Gastroesophageal sphincter (tissue), 4 donors: ENCODE results near the gene BABAM2. TPM values are rescaled to one million over a fixed set of nuclear protein-coding genes. Genes with fewer than 3 reads are reported as not detected.

Source experiments
- ATAC-seq: fragments of 150-250 bp; one replicate; pipeline ENCODE4 v1.9.1; 2016; ENCODE audit warnings: mild to moderate bottlenecking, moderate library complexity
- H3K27ac ChIP-seq, 4 donors: fragments of 200-600 bp; sonication (generic) in 3 of 4; 1 replicate in 3 of 4; 2 replicates in 1 of 4; pipeline ENCODE4 v1.5.1; 2016 to 2019
- H3K27me3 ChIP-seq: fragments of 200-600 bp; sonication (generic); one replicate; pipeline ENCODE4 v1.5.1; 2019
- H3K36me3 ChIP-seq, 2 donors: fragments of 200-600 bp; sonication (generic); one replicate each; pipeline ENCODE4 v1.5.1; 2019; ENCODE audit warnings: control low read depth in 1 of 2
- H3K4me1 ChIP-seq, 3 donors: fragments of 200-600 bp; sonication (generic); 1 replicate in 2 of 3; 2 replicates in 1 of 3; pipeline ENCODE4 v1.5.1; 2016 to 2019; ENCODE audit warnings: control low read depth in 2 of 3
- H3K4me3 ChIP-seq, 2 donors: fragments of 200-600 bp; sonication (generic); one replicate each; pipeline ENCODE4 v1.5.1; 2019; ENCODE audit warnings: mild to moderate bottlenecking in 1 of 2, moderate library complexity in 1 of 2
- H3K9me3 ChIP-seq, 3 donors: fragments of 200-600 bp; sonication (generic); one replicate each; pipeline ENCODE4 v1.5.1; 2017 to 2019; ENCODE audit warnings: control low read depth in 2 of 3
- EP300 ChIP-seq: sonication (generic); formaldehyde crosslinking; IDR thresholded peaks from one replicate; pipeline ENCODE4 v1.6.1; 2017; ENCODE audit warnings: antibody characterized with exemption, mild to moderate bottlenecking
- POLR2A ChIP-seq, 2 donors: fragments of 450-650 bp; IDR thresholded peaks; one replicate each; pipeline ENCODE4 v1.6.1; 2017; ENCODE audit warnings: antibody characterized with exemption in 2 of 2, mild to moderate bottlenecking in 2 of 2, moderate library complexity in 1 of 2
- POLR2AphosphoS5 ChIP-seq: sonication (generic); formaldehyde crosslinking; IDR thresholded peaks from one replicate; pipeline ENCODE4 v1.6.1; 2017; ENCODE audit warnings: antibody characterized with exemption
- WGBS, 2 donors: methylation state at CpG; one replicate each; pipeline ENCODE4 v1.1.5; 2018; ENCODE audit warnings: low coverage in 1 of 2; 5-methylcytosine and 5-hydroxymethylcytosine counted together
- total RNA-seq, 4 donors: library from RNA; depleted of rRNA; stranded (reverse); fragments of >200 nt; gene quantifications; one replicate each; pipeline ENCODE4 v1.1.0, GENCODE V29; 2016
- TF ChIP-seq, protein P1 (sequence below), 4 experiments: fragments of 200-600 bp in 2 of 4; fragments of 450-650 bp in 2 of 4; sonication (generic) in 1 of 4; IDR thresholded peaks; one replicate each; pipeline ENCODE4 v1.5.1; 2017 to 2019; ENCODE audit warnings: antibody characterized with exemption in 4 of 4, mild to moderate bottlenecking in 2 of 4, moderate library complexity in 2 of 4

Gene BABAM2
- total RNA-seq, 4 donors from 2014 or later: 28.5 to 43.6 (median 37.4) TPM

DNA sequence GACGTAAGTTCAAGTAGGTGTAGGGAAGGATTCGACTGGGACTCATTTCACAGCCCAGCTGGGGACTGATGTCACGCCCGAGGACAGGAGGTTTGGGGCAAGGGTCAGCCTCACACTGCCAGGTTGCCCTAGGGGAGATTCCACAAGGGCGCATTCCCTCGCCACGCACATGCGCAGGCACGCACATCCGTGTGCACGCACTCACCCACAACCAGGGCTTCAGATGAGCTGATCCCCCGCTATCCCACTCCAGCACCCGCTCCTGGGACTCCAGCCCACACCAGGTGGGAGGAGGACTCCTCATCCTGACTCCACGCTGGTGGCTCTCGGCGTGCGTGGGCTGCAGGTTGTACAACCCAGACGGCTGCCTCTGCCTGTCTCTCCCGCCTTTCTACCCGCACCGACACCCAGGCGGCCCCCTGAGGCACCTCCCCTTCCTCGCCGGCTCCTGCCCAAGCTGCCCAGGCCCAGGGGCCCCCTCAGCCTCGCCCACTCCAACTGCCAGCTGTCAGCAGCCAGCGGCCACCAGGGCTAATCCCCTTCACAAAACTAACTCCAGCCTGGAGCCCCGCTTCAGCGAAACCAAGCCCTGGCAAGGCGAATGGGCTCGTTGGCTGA is 454.3 kb downstream of the BABAM2 start:
- WGBS, 2 donors: 100% methylated on average over 3 of the region's 30 CpGs; no CpG with 5 or more reads in 1 of the 2 donors
- H3K4me1 ChIP-seq: peaks cover 0 to 61% (median 8%) of the 10 kb centered on the region in 3 donors
- no peaks in the 10 kb centered on the region for H3K9me3 ChIP-seq
- H3K27ac ChIP-seq: no peak overlapping the region
- no peak overlapping the region for H3K4me3 ChIP-seq
- H3K36me3 ChIP-seq: no peaks in the 10 kb centered on the region
- no peaks in the 10 kb centered on the region for H3K27me3 ChIP-seq
- ATAC-seq: no peak
- TF ChIP-seq, protein P1, sequence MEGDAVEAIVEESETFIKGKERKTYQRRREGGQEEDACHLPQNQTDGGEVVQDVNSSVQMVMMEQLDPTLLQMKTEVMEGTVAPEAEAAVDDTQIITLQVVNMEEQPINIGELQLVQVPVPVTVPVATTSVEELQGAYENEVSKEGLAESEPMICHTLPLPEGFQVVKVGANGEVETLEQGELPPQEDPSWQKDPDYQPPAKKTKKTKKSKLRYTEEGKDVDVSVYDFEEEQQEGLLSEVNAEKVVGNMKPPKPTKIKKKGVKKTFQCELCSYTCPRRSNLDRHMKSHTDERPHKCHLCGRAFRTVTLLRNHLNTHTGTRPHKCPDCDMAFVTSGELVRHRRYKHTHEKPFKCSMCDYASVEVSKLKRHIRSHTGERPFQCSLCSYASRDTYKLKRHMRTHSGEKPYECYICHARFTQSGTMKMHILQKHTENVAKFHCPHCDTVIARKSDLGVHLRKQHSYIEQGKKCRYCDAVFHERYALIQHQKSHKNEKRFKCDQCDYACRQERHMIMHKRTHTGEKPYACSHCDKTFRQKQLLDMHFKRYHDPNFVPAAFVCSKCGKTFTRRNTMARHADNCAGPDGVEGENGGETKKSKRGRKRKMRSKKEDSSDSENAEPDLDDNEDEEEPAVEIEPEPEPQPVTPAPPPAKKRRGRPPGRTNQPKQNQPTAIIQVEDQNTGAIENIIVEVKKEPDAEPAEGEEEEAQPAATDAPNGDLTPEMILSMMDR (IDR thresholded peaks at IDR 0.05): no peak
- TF ChIP-seq EP300 (no peak), POLR2AphosphoS5 (no peak), POLR2A (IDR thresholded peaks at IDR 0.05) (no peak)

DNA sequence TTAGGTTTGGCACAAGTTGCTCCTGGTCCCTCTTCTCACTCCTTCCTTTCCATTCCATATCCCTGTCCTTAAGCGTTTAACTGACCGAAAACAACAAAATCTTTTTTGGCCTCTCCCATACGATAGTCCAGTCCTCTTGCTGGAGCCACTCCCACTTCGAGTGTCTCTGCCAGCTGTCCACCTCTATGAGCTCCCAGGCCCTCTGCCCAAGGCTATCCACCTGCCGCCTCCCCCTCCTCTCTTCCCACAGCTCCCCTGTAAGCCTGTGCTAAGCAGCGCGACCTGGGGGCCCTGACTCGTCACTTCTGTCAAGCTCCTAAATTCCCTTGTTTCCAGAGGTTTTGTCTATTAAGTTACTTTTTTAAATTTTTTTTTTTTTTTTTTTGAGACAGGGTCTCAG is 455.1 kb downstream of the BABAM2 start:
- peaks cover 0 to 58% (median 8%) of the 10 kb centered on the region in 3 donors for H3K4me1 ChIP-seq

DNA sequence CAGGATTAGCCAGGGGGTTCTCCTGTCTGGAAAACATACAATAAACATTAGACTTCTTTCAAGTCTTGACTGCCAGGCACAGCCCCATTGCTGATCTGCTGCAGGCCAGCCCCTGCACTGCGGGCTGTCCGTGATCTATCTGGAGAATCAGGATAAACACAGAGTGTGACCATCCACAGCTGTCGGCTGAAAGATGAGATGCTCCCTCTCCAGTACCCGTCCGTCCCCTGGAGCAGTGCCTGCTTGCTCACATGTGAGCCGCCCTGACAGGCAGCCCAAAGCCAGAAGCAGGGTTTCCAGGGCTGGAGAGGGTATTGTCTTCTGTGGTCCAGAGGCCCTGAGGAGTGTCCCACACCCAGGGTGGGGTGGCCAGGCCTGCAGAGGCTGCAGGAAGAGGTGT is 456.1 kb downstream of the BABAM2 start:
- Histone ChIP-seq H3K9me3 (no peaks in the 10 kb centered on the region), H3K36me3 (no peaks in the 10 kb centered on the region), H3K4me3 (no peak overlapping the region), H3K27me3 (no peaks in the 10 kb centered on the region), H3K27ac (no peak overlapping the region), H3K4me1 (peaks cover 0 to 49% (median 8%) of the 10 kb centered on the region in 3 donors)
- WGBS, 2 donors: 50 to 73% methylated on average over 2 to 3 of the region's 6 CpGs
- no peak for TF ChIP-seq POLR2AphosphoS5
- no peak for TF ChIP-seq POLR2A (IDR thresholded peaks at IDR 0.05)
- TF ChIP-seq EP300: no peak
- TF ChIP-seq, protein P1 (IDR thresholded peaks at IDR 0.05): no peak
- no peak for ATAC-seq

More for the DNA sequence above, 455.1 kb downstream of the BABAM2 start:
- Histone ChIP-seq H3K27me3 (no peaks in the 10 kb centered on the region), H3K36me3 (no peaks in the 10 kb centered on the region), H3K27ac (no peak overlapping the region), H3K4me3 (no peak overlapping the region), H3K9me3 (no peaks in the 10 kb centered on the region)
- TF ChIP-seq POLR2AphosphoS5: no peak
- no peak for ATAC-seq
- 74 to 87% methylated on average over 7 to 8 of the region's 8 CpGs for WGBS, 2 donors

DNA sequence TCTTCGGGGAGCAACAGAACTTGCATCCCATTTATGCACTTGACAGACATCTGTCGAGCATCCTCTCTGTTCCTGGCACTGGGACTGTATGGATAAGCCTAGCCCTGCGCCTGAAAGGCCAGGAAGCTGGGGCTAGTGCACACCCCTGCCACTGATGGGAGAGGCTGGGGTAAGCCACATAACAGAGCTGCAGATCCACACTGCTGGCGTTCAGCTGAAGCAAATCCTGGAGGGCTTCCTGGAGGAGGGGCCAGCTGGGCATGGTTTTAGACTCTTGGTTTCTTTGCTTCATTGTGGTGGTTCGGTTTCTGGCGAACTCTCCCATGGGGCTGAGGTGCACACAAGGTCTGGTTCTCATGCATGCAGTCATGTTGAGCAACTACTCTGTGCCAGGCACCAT is 456.7 kb downstream of the BABAM2 start:
- WGBS, 2 donors: 100% methylated on average over 1 of the region's 6 CpGs; no CpG with 5 or more reads in 1 of the 2 donors
- Histone ChIP-seq H3K27me3 (no peaks in the 10 kb centered on the region), H3K27ac (no peak overlapping the region), H3K36me3 (no peaks in the 10 kb centered on the region), H3K4me3 (no peak overlapping the region), H3K9me3 (no peaks in the 10 kb centered on the region), H3K4me1 (peaks cover 0 to 43% (median 4%) of the 10 kb centered on the region in 3 donors)
- ATAC-seq: no peak
- TF ChIP-seq EP300: no peak
- TF ChIP-seq, protein P1 (IDR thresholded peaks at IDR 0.05): no peak
- TF ChIP-seq POLR2A (IDR thresholded peaks at IDR 0.05): no peak
- no peak for TF ChIP-seq POLR2AphosphoS5

DNA sequence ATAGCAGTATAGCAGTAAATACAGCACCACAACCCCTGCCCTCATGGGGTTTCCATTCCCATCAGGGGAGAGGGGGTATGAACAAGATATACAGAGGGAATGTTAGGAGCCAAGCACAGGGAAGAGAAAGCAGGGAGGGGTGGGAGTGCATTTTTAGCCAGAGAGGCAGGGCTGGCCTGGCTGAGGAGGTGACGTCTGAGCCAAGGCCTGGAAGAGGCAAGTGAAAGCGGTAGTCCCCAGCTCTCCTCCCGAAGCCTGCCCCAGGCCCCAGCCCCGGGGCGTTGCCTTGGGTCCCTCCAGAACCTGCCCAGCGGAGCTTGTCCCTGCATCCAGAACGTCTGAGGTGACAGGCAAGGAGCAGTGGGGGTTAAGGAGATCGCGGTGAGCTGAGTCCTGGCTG is 457.1 kb downstream of the BABAM2 start:
- WGBS, 2 donors: 58 to 68% methylated on average over 4 to 5 of the region's 9 CpGs
- Histone ChIP-seq H3K4me3 (no peak overlapping the region), H3K27me3 (no peaks in the 10 kb centered on the region), H3K9me3 (no peaks in the 10 kb centered on the region), H3K27ac (peak overlapping the region in 1 of 4 donors; percentile 11), H3K36me3 (no peaks in the 10 kb centered on the region), H3K4me1 (peaks cover 0 to 39% (median 3%) of the 10 kb centered on the region in 3 donors)
- TF ChIP-seq EP300 (no peak), POLR2A (IDR thresholded peaks at IDR 0.05) (no peak), POLR2AphosphoS5 (no peak)
- TF ChIP-seq, protein P1 (IDR thresholded peaks at IDR 0.05): no peak
- peak; percentile 12 for ATAC-seq
